ENCODE results near the gene OLAH. TPM values are rescaled to one million over a fixed set of nuclear protein-coding genes. Genes with fewer than 3 reads are reported as not detected.

OLAH gene
- total RNA-seq: not detected in 2 replicates

DNA sequence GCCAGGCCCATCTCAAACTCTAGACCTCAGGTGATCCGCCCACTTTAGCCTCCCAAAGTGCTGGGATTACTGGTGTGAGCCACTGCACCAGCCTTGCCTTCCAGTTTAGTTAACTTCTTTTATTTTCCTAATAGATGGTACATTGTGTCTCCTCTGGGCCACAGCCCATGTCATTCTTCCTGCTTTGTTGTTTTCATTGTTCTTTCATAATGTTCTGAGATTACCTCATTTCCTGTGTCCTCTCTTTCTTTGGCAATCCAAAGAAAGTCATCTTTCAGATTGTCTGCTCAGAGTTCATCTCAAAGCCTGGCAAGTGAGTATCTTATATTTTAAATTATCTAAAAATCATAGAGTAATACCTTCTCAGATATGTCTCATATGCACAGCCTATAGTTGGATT, at the start of gene OLAH:
Gene OLAH, plus strand, starts transcription at position 270 of the 400 bp plus-strand sequence. CDS start 3,346 bp downstream, outside the sequence.

DNA sequence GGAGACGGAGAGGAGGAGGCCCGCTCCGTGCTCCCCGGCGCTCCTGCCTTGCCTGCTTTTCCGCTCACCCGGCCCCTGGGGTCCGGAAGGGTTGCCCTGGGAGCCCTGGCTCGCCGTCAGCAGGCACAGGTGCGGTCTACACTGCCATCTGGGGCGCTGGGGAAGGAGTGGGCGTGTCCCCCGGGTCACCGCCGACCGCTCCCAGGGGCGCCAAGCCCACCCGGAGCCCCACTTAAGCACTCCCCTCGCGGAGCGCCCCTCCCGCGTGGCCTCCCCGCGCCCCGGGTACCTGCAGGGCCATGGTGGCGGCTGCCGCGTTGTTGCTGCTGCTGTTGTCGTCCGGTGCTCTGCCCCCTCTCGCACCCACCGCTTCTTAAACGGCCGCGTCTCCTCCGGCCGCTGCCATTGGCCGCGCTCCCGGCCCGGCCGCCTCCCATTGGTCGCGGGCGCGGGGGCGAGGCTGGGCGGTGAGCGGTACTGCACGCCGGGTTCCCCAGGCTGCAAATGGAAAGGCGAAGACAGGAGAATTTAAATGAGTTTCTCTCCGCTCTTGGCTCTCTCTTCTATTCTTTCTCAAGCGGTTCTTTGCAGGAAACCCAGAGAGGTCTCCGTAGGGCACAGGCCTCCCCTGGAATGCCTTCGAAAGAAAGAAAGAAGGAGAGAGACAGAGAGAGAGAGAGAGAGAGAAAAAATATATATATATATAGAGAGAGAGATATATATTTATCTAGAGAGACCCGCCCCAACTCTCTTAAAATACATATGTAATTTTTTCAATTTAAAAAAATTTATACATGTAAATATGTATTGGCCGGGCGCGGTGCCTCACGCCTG, 44.9 kb downstream of the OLAH start, which contains the start of gene ACBD7:
Gene ACBD7, minus strand, starts transcription at position 349 of the 834 bp plus-strand sequence. Its CDS starts 48 bp downstream, at position 301.

DNA sequence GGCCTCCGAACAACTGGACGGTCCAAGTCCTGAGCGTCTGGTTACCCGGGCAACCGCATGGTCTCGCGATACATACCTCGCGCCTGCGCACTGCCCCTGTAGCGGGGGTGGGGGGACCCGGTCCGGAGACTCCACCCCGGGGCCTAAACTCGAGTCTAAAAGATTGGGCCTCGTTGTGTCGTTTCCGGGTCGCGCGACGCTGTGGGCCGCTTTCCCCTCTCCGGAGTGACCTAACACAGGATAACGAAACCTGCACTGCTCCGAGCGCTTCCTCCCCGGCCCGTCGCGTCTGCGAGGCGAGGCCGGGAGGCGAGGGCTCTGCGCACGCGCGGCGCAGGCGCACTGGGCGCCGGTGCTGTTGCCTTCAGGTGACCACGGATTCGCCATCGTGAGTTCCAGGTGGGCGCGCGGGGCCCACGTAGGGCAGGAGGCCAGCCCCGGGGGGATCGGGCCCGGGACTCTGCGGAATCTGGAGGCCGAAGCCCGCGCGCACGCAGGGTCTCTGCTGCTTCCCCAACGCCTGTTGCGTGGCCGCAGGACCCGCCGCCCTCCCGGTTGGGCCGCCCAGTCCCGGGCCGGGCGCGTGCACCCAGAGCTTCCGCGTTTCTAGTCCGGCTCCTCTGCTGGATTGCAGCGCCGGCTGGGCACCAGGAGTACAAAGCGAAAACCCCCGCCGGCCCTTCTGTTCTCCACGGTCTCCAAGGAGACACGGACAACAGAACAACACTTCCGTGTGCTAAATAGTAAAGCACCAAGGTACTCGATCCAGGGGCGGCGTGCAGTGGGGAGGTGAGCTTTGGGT, 53.5 kb downstream of the OLAH start, which contains the start of gene RPP38:
Gene RPP38, plus strand, starts transcription at position 345 of the 802 bp plus-strand sequence. CDS start 5,960 bp downstream, outside the sequence.

Other genes starting within 250 kb of the OLAH start
- gene CDNF, start 205.9 kb upstream of the OLAH start, total RNA-seq: 2.0 and 2.7 TPM in 2 replicates
- gene HSPA14, start 205.6 kb upstream of the OLAH start, total RNA-seq: 5.5 and 11.3 TPM in 2 replicates
- 16.5 and 21.4 TPM in 2 replicates for gene MSANTD7, start 205.6 kb upstream of the OLAH start, total RNA-seq
- gene SUV39H2, start 165.1 kb upstream of the OLAH start, total RNA-seq: 8.6 and 13.8 TPM in 2 replicates
- 8.7 and 9.8 TPM in 2 replicates for gene DCLRE1C, start 89.8 kb upstream of the OLAH start, total RNA-seq
- not detected in 2 replicates for gene MEIG1, start 84.6 kb upstream of the OLAH start, total RNA-seq
- gene ACBD7, start 44.8 kb downstream of the OLAH start, total RNA-seq: under 0.01 and 0.98 TPM in 2 replicates
- gene RPP38, start 53.4 kb downstream of the OLAH start, total RNA-seq: 13.3 and 15.8 TPM in 2 replicates
- gene NMT2, start 124.8 kb downstream of the OLAH start, total RNA-seq: 10.3 and 13.7 TPM in 2 replicates